Amniotic stem cell (primary cell): ENCODE measurements around the gene DLG2.

ENCODE experiments used
- DNase-seq: peaks from one replicate; lab custom pipeline; 2025; lab: John Stamatoyannopoulos, UW

DLG2 gene

GRCh38 chr11:84194696-84195095, 1432.4 kb downstream of the DLG2 start:
- no peak for DNase-seq

GRCh38 chr11:84193706-84194105, 1433.4 kb downstream of the DLG2 start:
- no peak for DNase-seq

- no peak for DNase-seq
Measured at GRCh38 chr11:84188521-84188920, 1438.6 kb downstream of the DLG2 start.

DNA sequence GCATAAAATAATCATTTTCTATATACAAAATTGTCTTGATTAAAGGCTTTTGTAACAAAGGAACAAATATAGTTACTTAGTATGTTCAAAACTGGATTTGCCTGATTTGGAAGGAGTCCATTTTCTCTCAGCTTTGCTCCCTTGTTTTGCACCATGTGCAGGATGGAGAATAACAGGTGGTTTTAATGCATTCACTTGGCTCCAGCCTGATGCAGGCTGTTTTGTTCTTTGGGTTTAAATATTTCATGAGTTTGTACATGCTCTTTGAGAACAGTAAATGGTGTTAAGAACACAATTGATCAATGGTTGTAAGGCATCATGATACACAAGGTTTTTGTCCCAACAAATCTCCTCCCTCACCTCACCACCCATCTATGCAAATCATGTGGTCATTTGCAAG, 1454.1 kb downstream of the DLG2 start:
- no peak for DNase-seq

DNA sequence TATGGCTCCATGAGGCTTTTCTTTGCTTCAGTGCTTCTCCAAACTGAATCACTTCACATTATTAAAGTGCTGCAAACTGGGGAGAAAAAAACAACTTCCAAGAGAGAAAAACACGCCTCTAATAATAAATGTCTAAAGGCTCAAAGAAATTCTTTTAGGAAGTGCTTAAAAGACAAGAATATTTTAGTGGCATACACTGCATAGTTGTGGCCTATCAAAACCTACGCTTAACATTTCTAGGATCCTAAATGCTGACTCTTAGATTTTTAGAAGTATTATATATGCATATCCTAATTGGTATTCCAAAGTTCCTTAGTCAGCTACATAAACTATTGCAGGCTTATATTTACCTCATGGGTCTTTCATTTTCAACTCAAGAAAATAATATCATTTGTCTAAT, 1462.0 kb downstream of the DLG2 start:
- DNase-seq, result no peak

GRCh38 chr11:84164728-84165127, 1462.4 kb downstream of the DLG2 start:
- DNase-seq, result no peak

DNA sequence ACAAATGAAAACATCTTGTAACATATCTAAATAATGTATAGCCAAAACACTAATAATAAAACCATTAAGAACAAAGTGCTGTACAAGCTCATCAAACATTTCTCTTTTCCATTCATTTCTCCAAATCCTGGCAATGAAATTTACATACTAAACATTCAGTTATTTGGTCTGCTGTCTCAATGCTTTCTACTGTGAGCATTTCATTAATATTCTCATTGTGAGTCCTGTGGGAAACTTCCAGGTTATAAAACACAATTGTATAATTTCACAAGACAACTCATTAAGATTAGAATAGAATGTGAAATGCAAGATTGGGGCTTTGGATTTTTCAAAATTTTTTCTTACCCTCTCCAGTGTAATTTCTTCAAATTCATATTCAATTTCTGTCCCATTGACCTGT, 1464.0 kb downstream of the DLG2 start:
- DNase-seq, result no peak

DNA sequence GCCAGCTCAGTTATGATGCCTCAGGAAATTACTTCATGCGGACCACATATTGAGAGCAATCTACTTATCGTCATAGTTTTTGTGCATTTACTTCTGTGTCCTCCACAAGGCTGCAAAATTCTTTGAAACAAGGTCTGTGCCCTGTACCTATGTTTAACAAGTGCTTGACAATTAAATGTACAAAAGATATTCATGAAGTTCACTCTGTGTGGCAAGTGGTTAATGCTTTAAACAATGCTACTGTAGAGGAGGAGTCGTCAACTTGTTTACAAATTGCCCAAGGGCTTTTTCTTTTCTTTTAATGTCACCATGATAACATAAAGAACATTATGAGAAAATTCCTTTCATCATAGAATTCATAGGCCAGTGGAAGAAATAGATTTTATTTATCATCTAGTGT, 1469.5 kb downstream of the DLG2 start:
- no peak for DNase-seq

- DNase-seq, result no peak
Measured at GRCh38 chr11:84146826-84147225, 1480.3 kb downstream of the DLG2 start.

GRCh38 chr11:84145616-84146185, 1481.4 kb downstream of the DLG2 start:
- DNase-seq, result no peak

DNA sequence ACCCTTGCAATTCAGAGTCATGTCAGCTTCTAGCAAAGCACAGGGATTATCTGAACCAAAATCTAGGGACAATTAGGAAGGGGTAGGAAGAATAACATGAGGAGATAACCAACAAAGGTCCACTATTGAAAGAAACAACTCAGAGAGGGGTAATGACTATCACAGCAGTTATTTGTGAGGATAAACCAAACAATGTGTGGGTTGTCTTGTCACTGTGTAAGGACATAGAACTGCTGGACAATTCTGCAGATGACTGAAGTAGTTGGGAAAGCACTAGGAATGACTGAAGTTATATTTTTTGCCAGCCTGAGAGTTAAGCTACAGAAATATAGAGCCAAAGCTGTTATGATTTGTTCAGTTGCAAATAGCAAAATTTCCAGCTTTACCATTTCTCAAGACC, 1482.6 kb downstream of the DLG2 start:
- DNase-seq, result no peak

- DNase-seq, result no peak
Measured at GRCh38 chr11:84142411-84142810, 1484.7 kb downstream of the DLG2 start.

DNA sequence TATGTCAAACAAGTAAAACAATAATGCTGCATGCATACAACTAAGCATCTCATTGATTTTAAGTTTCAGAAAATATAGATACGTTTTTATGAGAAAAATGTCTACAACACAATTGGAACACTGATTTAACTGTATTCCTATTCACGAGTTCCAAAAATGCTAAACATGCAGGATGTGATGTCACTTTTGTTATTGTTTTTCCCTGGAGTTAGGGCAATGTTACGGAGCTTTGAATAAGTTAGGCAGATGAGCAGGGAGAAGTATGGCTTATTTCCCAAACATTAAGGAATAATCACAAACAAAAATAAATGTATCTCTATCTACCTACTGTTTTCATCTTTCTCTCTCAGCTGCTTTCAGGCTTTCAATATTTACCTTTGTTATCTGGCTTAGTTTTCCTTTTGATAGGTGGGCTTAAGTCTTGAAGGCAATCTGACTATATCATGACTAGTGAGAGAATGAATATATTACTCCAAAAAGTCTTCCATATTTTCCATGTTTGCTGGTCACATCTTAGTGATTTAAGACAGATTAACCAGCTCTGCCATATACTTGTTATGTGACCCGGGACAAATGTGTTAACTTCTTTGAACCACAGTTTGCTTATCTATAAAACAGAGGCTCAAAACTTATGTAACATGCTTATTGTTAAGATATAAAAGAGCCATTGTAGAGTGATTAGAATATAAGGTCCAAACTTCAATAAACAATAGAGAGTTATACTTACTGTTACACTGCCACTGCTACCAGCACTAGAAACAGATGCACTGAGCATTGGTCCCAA, 1486.6 kb downstream of the DLG2 start:
- DNase-seq, result no peak

GRCh38 chr11:84137960-84138359, 1489.2 kb downstream of the DLG2 start:
- DNase-seq, result no peak

- DNase-seq, result no peak
Measured at GRCh38 chr11:84137505-84137904, 1489.6 kb downstream of the DLG2 start.

GRCh38 chr11:84136926-84137325, 1490.2 kb downstream of the DLG2 start:
- no peak for DNase-seq

DNA sequence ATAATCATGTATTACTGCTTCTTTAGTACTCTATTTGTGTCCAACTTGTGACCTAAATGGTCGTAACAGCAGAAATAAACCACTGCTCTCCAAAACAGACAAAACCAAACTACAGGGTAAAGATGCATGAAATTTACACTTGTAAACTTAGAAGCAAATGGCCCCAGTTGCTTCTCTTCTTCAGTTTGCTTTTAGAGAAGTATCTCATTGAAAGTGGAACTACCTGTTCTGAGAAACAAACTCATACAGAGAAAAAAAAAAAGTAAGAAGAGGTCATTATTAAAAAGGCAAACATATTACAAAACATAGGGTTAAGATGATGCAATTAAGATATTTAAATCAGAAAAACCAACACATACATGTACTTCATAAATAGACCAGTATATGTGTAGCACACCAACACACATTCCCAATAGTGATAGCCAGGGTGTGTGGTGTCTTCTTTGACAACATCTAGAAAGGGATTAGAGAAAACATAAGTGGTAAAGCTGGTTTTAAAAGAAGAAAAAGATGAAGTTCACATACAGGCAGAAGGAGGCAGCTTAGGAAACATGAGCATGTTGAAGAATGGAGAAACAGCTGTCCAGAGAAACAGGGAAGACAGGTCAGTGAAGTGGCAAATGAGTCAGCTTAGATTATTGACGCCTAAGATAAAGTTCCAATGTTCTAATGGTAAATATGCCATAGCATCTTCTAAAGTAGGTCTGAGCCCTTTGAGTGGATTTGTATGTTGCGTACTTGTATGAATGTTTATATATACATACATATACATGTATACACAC, 1496.3 kb downstream of the DLG2 start:
- no peak for DNase-seq

DNA sequence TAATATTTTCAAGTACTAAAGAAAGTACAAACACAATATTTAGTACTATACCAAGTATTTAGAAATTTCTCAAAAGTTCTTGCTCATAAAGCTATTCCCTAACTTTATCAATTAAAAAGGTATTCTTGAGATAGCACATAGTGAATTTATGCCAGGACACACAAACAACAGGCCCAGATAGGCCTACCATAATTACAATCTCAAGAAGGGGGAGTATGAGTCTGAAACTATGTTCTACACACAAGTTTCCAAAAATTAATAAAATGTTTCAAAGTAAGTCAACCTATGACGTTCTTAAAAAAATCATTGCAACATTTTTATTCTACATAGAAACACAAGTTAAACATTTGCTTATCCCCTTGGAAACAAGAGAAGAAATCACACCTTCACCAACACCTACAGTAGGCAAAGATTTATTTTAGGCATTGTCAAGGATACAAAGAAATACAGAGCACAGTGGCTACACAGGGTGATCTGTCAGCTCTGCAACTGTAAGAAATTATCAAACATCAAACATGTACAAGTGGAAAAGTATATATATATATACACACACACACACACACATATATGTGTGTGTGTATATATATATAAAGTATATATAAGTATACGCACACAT, 1497.1 kb downstream of the DLG2 start:
- no peak for DNase-seq

DNA sequence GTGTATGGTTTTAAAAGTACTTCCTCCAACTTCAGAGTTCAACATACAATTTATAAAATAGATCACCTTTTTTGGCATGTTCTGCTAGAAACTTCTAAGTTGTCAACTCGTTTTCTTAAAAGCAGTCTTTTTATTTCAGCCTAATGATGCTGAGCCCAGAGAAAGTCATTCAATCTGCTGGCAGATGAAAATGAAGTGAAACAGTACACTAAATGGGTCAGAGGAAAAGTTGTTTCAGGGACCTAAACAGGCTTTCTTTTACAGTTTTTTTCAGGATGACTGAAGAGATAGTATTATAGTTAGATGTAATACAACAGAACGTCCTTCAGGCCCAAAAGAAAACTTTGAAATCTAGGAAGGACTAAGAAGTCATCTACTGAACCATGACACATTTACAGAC, 1498.3 kb downstream of the DLG2 start:
- DNase-seq, result no peak

GRCh38 chr11:84117394-84117793, 1509.8 kb downstream of the DLG2 start:
- DNase-seq, result no peak

DNA sequence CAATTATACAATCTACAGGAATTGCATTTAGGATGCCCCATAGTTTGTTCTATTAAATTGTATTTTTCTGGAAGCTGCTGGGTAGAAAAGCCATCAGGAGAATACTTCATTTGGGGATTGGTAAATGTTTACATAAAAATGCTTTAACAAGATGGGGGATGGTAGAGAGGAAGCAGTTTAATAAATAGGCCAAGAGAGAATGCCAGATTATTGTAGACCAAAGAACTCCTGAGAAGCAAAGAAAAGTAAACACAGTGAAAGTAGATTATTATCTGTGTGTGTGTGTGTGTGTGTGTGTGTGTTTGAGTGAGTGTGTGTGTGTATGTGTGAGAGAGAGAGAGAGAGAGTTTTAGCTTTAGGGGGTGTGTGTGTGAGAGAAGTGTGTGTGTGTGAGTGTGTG, 1520.6 kb downstream of the DLG2 start:
- no peak for DNase-seq

DNA sequence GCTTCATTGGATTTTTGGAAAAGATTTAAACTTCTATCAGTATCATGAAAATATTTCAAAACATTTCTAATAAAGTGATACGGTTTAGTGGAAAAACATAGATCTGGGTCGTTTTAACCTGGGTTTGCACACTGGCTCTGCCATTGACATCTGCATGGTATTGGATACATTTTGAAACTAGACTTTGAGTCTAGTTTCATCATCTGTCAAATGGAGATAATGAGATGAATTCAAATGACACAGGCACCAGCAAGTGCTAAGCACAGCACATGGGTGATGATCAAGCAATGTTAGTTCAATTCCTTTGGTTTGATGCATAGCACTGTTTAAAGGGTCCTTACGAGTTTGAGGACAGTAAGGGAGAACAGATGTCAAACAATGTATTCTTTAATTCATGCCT, 1522.0 kb downstream of the DLG2 start:
- no peak for DNase-seq

DNA sequence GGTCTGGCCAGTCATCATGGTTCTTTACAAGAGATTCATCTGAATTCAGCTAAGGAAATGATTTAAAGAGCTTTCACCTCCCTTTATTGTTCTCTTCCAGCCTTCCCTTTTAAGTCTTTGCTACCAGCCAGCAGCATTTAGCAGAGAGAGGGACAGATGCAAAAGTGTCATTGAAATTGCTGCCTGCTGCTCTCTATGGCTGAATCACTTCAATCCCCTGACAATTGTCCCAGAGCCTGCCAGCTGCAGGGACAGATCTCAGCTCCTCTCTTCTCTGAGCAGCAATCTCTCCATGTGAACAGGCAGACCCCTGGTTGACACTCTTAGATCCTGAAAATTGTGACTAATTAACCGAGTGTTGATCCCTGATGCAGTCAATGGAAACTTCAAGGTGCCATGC, 1524.0 kb downstream of the DLG2 start:
- DNase-seq, result no peak
